Cardiac fibroblast (primary cell): Measurements from ENCODE around the gene MOV10L1.

Experiments used
- DNase-seq, 2 donors: peaks; one replicate each; pipeline versions ENCODE4 v3.0.0 to v3.0.0-alpha.2; 2010; ENCODE audit warnings: low read depth in 2 of 2
- H3K4me3 ChIP-seq, 2 donors: replicated peaks in 1 of 2; 1 replicate in 1 of 2; 2 replicates in 1 of 2; pipeline ENCODE4 v1.5.1; 2011; ENCODE audit warnings: low read depth in 2 of 2, low read length in 2 of 2, mild to moderate bottlenecking in 2 of 2, moderate library complexity in 1 of 2
- TF ChIP-seq, protein P1 (sequence below): IDR thresholded peaks from one replicate; pipeline ENCODE4 v1.5.1; 2011; ENCODE audit warnings: low read depth, mild to moderate bottlenecking, low read length, inconsistent platforms

MOV10L1 gene

DNA sequence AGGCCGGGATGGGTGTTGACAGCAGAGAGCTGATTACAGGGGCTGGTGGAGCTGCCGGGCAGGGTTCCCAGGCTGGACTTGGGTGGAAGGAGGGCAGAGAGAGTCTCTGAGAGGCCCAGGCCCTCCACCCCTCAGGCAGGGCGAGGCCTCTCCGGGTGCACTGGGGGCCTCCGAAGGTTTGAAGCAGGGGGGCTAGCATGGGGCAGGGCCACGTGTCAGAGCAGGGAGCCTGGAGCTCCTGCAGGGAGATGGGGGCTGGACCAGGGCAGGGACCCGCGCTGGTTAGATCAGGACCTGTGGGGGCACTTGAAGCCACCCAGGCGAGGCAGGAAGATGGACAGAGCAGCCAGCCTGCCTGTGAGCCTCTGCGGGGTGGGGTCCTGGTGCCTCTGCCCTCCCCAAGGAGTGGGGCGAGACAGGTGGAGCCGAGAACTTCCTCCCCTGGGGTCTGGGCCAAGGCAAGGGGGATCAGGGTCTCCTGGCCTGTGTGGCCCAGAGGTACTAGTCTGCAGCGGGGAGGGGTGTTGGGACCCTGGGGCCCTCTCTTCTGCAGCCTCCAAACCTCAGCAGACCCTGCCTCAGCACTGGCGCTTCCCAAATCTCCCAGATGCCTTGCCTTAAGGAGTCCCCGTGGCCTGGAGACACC is 81.6 kb downstream of the MOV10L1 start:
- TF ChIP-seq, protein P1, sequence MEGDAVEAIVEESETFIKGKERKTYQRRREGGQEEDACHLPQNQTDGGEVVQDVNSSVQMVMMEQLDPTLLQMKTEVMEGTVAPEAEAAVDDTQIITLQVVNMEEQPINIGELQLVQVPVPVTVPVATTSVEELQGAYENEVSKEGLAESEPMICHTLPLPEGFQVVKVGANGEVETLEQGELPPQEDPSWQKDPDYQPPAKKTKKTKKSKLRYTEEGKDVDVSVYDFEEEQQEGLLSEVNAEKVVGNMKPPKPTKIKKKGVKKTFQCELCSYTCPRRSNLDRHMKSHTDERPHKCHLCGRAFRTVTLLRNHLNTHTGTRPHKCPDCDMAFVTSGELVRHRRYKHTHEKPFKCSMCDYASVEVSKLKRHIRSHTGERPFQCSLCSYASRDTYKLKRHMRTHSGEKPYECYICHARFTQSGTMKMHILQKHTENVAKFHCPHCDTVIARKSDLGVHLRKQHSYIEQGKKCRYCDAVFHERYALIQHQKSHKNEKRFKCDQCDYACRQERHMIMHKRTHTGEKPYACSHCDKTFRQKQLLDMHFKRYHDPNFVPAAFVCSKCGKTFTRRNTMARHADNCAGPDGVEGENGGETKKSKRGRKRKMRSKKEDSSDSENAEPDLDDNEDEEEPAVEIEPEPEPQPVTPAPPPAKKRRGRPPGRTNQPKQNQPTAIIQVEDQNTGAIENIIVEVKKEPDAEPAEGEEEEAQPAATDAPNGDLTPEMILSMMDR: no peak
- H3K4me3 ChIP-seq: peak overlapping the region; percentile 32 to 59
- DNase-seq: no peak

DNA sequence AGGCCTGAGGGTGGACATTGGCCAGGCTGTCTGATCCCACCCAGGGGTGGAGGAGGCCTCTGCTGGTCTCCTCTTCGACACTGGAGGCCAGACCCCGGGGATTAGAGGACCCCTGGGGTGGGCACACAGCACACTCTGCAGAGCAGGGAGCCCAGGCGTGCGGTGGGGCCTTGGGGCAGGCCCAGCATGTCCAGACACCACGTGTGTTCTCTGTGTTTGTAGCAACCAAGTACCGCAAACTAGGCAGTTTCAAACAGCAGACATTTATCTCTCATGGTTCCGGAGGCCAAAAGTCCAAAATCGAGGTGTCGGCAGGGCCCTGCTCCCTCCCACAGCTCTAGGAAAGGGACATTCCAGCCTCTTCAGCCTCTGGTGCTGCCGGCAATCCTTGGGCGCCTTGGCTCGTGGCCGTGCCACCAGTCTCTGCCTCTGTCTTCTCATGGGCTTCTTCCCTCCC is 82.2 kb downstream of the MOV10L1 start:
- TF ChIP-seq, protein P1: no peak
- DNase-seq: no peak
- H3K4me3 ChIP-seq: no peak overlapping the region

DNA sequence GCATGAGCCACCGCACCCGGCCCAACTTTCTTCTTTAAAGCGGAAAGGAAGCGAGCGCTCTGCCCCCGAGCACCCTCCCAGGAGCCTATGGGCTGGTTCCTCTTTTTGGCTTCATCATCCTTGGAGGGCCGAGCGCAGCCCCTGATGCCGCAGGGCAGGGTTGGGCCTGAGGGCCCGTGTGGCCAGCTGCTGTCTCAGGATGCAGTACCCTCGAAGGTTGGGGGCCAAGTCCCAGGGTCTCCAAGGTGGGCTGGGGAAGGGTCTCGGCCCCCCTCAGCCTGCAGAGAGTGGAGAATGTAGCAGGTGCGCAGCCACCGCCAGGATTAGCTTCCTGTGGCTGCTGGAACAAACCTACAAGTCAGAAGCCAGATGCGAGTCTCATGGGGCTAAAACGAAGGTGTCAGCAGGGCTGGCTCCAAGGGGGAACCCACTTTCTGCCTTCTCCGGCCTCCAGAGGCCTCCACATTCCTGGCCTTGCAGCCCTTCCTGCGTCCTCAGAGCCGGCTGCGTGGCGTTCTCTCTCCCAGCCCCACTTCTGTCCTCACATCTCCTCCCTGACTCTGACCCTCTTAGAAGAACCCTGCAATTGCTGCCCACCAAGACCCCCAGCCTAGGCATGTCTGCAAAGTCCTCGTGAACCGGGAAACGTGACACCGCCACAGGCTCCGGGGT is 83.6 kb downstream of the MOV10L1 start:
- no peak for DNase-seq
- TF ChIP-seq, protein P1: no peak
- no peak overlapping the region for H3K4me3 ChIP-seq

DNA sequence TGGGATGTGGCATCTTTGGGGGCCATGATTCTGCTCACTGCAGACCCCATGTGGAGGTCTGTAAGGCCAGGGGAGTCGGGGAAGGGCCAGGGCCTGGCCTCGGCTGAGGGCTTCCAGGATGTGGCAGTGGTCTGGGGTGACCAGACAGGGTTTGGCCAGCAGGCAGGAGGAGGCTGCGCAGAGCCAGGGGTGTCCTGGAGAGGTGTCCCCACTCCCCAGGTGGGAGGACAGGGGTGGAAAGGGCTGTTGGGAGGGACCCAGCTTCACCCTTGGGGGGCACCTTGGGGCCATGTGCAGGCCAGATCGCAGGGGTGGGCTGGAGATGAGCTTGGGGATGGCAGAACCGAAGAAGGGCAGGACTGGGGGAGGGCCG is 84.2 kb downstream of the MOV10L1 start:
- DNase-seq: no peak
- H3K4me3 ChIP-seq: no peak overlapping the region
- TF ChIP-seq, protein P1: no peak

DNA sequence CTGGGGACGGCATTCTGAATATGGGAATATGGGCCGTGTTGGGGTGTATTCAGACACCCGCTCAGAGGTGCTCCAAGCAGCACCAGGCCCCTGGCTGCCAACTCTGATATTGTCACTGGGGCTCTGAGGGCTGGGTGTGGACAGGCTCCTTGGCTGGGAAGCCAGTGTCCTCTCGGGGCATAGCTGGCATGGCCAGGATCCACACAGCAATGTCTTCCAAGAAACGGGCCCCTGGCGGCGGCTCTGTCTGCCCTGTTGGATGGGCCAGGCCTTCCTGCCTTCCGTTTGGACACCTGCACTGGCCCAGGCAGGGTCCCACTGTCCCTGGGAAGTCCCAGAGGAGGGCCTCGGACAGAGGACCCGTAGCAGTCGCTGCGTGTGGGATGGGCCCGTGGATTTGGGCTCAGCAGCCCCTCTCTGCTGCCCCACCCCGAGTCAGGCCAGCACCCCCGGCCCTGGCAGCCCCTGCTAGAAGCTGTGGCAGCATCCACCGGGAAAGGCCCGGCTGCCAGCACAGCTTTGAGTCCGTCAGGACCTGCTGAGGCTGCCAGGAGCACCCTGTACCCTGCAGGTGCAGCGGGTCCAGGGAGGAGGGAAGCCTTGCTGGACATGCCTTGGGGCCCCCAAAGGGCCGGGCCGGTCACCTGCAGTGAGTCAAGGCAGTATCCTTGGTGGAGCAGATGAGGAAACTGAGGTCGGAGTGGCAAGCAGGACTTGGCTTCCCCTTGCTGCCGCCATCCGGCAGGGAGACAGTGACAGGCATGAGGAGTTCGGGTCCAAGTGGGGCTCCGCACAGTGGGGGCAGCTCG is 84.8 kb downstream of the MOV10L1 start:
- TF ChIP-seq, protein P1: no peak
- no peak for DNase-seq
- no peak overlapping the region for H3K4me3 ChIP-seq

DNA sequence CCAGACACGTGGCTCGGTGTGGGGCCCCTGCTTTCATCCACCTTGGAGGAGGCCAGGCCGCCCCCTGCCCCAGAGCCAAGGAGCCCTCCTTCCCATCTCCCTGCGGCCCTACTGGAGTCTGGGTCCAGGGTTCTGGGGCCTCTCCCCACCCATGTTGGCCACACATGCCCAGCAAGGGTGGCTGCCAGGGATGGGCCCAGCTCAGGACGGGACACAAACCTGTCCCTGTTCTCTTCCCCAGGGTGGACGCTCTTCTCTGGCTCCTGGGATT is 85.3 kb downstream of the MOV10L1 start:
- TF ChIP-seq, protein P1: no peak
- no peak for DNase-seq
- no peak overlapping the region for H3K4me3 ChIP-seq
